GM12878 (cell line): Measurements from ENCODE around the gene RAB36. TPM values are rescaled to one million over a fixed set of nuclear protein-coding genes. Genes with fewer than 3 reads are reported as not detected.

ENCODE experiments used
- ATAC-seq: fragments of 200-7000 bp; cut with Tn5 transposase; 3 replicates; pipeline ENCODE4 v1.9.1; 2020; ENCODE audit warnings: mild to moderate bottlenecking, moderate library complexity
- BruUV-seq: library from RNA; stranded (reverse); fragments of 400-500 nt; replicated peaks from 2 replicates; lab custom pipeline; 2021; lab: Mats Ljungman, UMichigan
- CTCF ChIA-PET: fragments of 300-600 bp; sonication (Branson Sonifier 250); formaldehyde crosslinking; extraction: SDS; loops from one replicate; lab custom pipeline; 2021; ENCODE audit warnings: inconsistent platforms; lab: Yijun Ruan, JAX
- POLR2A ChIA-PET: fragments of 350-600 bp; formaldehyde crosslinking; extraction: SDS; loops from one replicate; lab custom pipeline; 2021; ENCODE audit warnings: inconsistent platforms; lab: Charles Lee
- RAD21 ChIA-PET: fragments of 300-600 bp; sonication (Branson Sonifier 250); formaldehyde crosslinking; loops from one replicate; lab custom pipeline; 2023; ENCODE audit warnings: antibody characterized with exemption; ENCODE audit not compliant: unreplicated experiment; lab: Charles Lee
- SMC1A ChIA-PET: fragments of 300-600 bp; sonication (Branson Sonifier 250); formaldehyde crosslinking; loops from one replicate; lab custom pipeline; 2023; ENCODE audit not compliant: unreplicated experiment, uncharacterized antibody; lab: Charles Lee
- DNase-seq: peaks from one replicate; pipeline ENCODE4 v3.0.0-alpha.2; 2011; ENCODE audit warnings: low read depth, low spot score
- FAIRE-seq: peaks from 3 replicates; lab custom pipeline; 2011; peaks lifted over from hg19 to GRCh38; lab: Jason Lieb, UNC
- H2AFZ ChIP-seq: 2 replicates; pipeline ENCODE4 v1.6.0; 2011; ENCODE audit warnings: low read depth, low read length, control low read depth; ENCODE audit not compliant: control insufficient read depth
- H3K27ac ChIP-seq: 2 replicates; pipeline ENCODE4 v1.5.1; 2011; ENCODE audit warnings: control low read depth; ENCODE audit not compliant: control insufficient read depth, insufficient read depth
- H3K27me3 ChIP-seq, 2 experiments: replicated peaks in 1 of 2; 2 replicates each; pipeline versions ENCODE4 v1.6.0 to v1.6.1; 2011; ENCODE audit warnings: low read length in 1 of 2; ENCODE audit not compliant: control insufficient read depth in 2 of 2, insufficient read depth in 2 of 2
- H3K36me3 ChIP-seq, 2 experiments: 2 replicates each; pipeline ENCODE4 v1.5.1; 2011; ENCODE audit warnings: low read length in 1 of 2; ENCODE audit not compliant: control insufficient read depth in 2 of 2, insufficient read depth in 2 of 2
- H3K4me1 ChIP-seq: 2 replicates; pipeline ENCODE4 v1.6.1; 2011; ENCODE audit warnings: mild to moderate bottlenecking, low read length, moderate library complexity, mixed read lengths; ENCODE audit not compliant: control insufficient read depth, insufficient read depth
- H3K4me2 ChIP-seq: 2 replicates; pipeline ENCODE4 v1.6.0; 2011; ENCODE audit warnings: control low read depth; ENCODE audit not compliant: control insufficient read depth, insufficient read depth
- H3K4me3 ChIP-seq: fragments of 200-600 bp; sonication (generic); 2 replicates; pipeline ENCODE4 v1.5.1; 2016
- H3K79me2 ChIP-seq: 2 replicates; pipeline ENCODE4 v1.6.0; 2011; ENCODE audit warnings: low read length; ENCODE audit not compliant: control insufficient read depth, insufficient read depth
- H3K9ac ChIP-seq: 2 replicates; pipeline ENCODE4 v1.8.0; 2011; ENCODE audit warnings: low read length, control low read depth, mixed read lengths; ENCODE audit not compliant: control insufficient read depth, insufficient read depth
- H3K9me3 ChIP-seq: replicated peaks from 3 replicates; pipeline ENCODE4 v1.5.1; 2011; ENCODE audit warnings: mild to moderate bottlenecking, low read length; ENCODE audit not compliant: control insufficient read depth, insufficient read depth
- H4K20me1 ChIP-seq: 2 replicates; pipeline ENCODE4 v1.6.0; 2011; ENCODE audit not compliant: control insufficient read depth, insufficient read depth
- CHD2 ChIP-seq: IDR thresholded peaks from 2 replicates; pipeline ENCODE4 v1.6.1; 2011; ENCODE audit warnings: low read depth, low read length, improper control_type of control experiment, borderline replicate concordance
- ETV6 ChIP-seq, 2 experiments: fragments of 450-650 bp in 1 of 2; IDR thresholded peaks in 1 of 2; conservative IDR thresholded peaks in 1 of 2; 2 replicates each; pipeline ENCODE4 v1.6.1; 2014; ENCODE audit warnings: antibody characterized with exemption in 1 of 2, borderline replicate concordance in 1 of 2, low read depth in 1 of 2, mild to moderate bottlenecking in 1 of 2, moderate library complexity in 1 of 2
- HDAC2 ChIP-seq: fragments of 200-600 bp; sonication (generic); IDR thresholded peaks from 2 replicates; pipeline ENCODE4 v1.6.1; 2017
- HDGF ChIP-seq: fragments of 450-650 bp; IDR thresholded peaks from 2 replicates; pipeline ENCODE4 v1.6.1; 2016; ENCODE audit warnings: antibody characterized with exemption
- MEF2B ChIP-seq: fragments of 450-650 bp; IDR thresholded peaks from 2 replicates; pipeline ENCODE4 v1.6.1; 2018; ENCODE audit warnings: mild to moderate bottlenecking, moderate library complexity; ENCODE audit not compliant: partially characterized antibody, poor library complexity, severe bottlenecking
- MTA2 ChIP-seq: fragments of 450-650 bp; IDR thresholded peaks from 2 replicates; pipeline ENCODE4 v1.6.1; 2016; ENCODE audit warnings: low read depth, mild to moderate bottlenecking, moderate library complexity
- MYC ChIP-seq: IDR thresholded peaks from 2 replicates; pipeline ENCODE4 v1.6.1; 2011; ENCODE audit warnings: mild to moderate bottlenecking, low read length, moderate library complexity, inconsistent platforms; ENCODE audit not compliant: insufficient read depth, insufficient replicate concordance, insufficient read length, severe bottlenecking
- NFIC ChIP-seq: IDR thresholded peaks from 2 replicates; pipeline ENCODE4 v1.6.1; 2012; ENCODE audit warnings: low read depth, mild to moderate bottlenecking, inconsistent platforms, low read length, moderate library complexity
- PAX5 ChIP-seq: IDR thresholded peaks from 2 replicates; pipeline ENCODE4 v1.6.1; 2011; ENCODE audit warnings: low read depth, low read length, borderline replicate concordance
- RB1 ChIP-seq: fragments of 450-650 bp; formaldehyde crosslinking; IDR thresholded peaks from 2 replicates; pipeline ENCODE4 v1.6.1; 2017; ENCODE audit warnings: mild to moderate bottlenecking, borderline replicate concordance
- RELA ChIP-seq: fragments of 450-650 bp; IDR thresholded peaks from 2 replicates; pipeline ENCODE4 v1.8.0; 2014; ENCODE audit warnings: borderline replicate concordance; ENCODE audit not compliant: partially characterized antibody
- RFX5 ChIP-seq: IDR thresholded peaks from 2 replicates; pipeline ENCODE4 v1.6.1; 2011; ENCODE audit warnings: low read depth, low read length, improper control_type of control experiment
- STAT1 ChIP-seq: fragments of 450-650 bp; conservative IDR thresholded peaks from 2 replicates; pipeline ENCODE4 v1.6.1; 2014; ENCODE audit warnings: antibody characterized with exemption, mild to moderate bottlenecking
- SUPT20H ChIP-seq: IDR thresholded peaks from 2 replicates; pipeline ENCODE4 v1.6.1; 2011; ENCODE audit warnings: low read depth, mild to moderate bottlenecking, low read length, moderate library complexity, borderline replicate concordance; ENCODE audit not compliant: control insufficient read depth
- SUZ12 ChIP-seq: fragments of 200-600 bp; sonication (generic); IDR thresholded peaks from one replicate; pipeline ENCODE4 v1.6.1; 2018; ENCODE audit warnings: antibody characterized with exemption, mild to moderate bottlenecking; ENCODE audit not compliant: unreplicated experiment
- TAF1 ChIP-seq: IDR thresholded peaks from 2 replicates; pipeline ENCODE4 v1.6.1; 2011; ENCODE audit warnings: mild to moderate bottlenecking, low read depth, low read length, borderline replicate concordance
- TCF3 ChIP-seq: IDR thresholded peaks from 2 replicates; pipeline ENCODE4 v1.6.1; 2012; ENCODE audit warnings: low read depth, mild to moderate bottlenecking, low read length, borderline replicate concordance; ENCODE audit not compliant: insufficient read depth
- WGBS: methylation state at CpG from one replicate; pipeline ENCODE4 v1.1.6; 2016; ENCODE audit warnings: low lambda C conversion rate; ENCODE audit not compliant: insufficient replicate concordance, insufficient coverage; ENCODE audit errors: missing lambda C conversion rate; 5-methylcytosine and 5-hydroxymethylcytosine counted together
- in situ Hi-C: fragments of 300-500 bp; cut with MboI; formaldehyde crosslinking; loops from 9 replicates; pipeline ENCODE4 v1.14.3; 2018; ENCODE audit warnings: mixed read lengths
- intact Hi-C: fragments of 100-400 bp; cut with micrococcal nuclease; formaldehyde crosslinking; loops from one replicate; pipeline ENCODE4 v1.14.2; 2022; ENCODE audit not compliant: unreplicated experiment
- polyA plus RNA-seq, 11 experiments: library from polyadenylated mRNA; depleted of rRNA in 4 of 11; unstranded in 6 of 11; stranded (reverse) in 5 of 11; fragments of >200 nt; fragmentation: Nextera tagmentation in 4 of 11; fragmentation: Illumina TruSeq in 1 of 11; extraction: Ambion mirVana in 4 of 11; extraction: Trizol in 1 of 11; gene quantifications; 1 replicate in 1 of 11; 2 replicates in 10 of 11; pipeline versions ENCODE4 v1.2.1 to v1.2.3, GENCODE V29; 2011 to 2016; ENCODE audit warnings: inconsistent platforms in 2 of 11, missing spikeins in 2 of 11, low read depth in 1 of 11
- total RNA-seq, 4 experiments: library from RNA; depleted of rRNA in 3 of 4; stranded (reverse); fragments of >200 nt in 3 of 4; fragmentation: Illumina TruSeq in 1 of 4; extraction: Trizol in 1 of 4; gene quantifications; 2 replicates each; pipeline versions ENCODE4 v1.2.1 to v1.2.3, GENCODE V29; 2013 to 2021
- TF ChIP-seq, protein P1 (sequence below): IDR thresholded peaks from 2 replicates; pipeline ENCODE4 v1.6.1; 2012; ENCODE audit warnings: low read depth, low read length, improper control_type of control experiment
- TF ChIP-seq, protein P2 (sequence below): fragments of 450-650 bp; IDR thresholded peaks from 2 replicates; pipeline ENCODE4 v1.6.1; 2018; ENCODE audit warnings: borderline replicate concordance, mild to moderate bottlenecking; ENCODE audit not compliant: partially characterized antibody

Gene RAB36
- total and polyA plus RNA-seq, 10 of the 15 experiments (the other 5 are each of a cell fraction or from before 2014, with no cell fraction given): 0.31 to 2.7 (median 1.1) TPM

DNA sequence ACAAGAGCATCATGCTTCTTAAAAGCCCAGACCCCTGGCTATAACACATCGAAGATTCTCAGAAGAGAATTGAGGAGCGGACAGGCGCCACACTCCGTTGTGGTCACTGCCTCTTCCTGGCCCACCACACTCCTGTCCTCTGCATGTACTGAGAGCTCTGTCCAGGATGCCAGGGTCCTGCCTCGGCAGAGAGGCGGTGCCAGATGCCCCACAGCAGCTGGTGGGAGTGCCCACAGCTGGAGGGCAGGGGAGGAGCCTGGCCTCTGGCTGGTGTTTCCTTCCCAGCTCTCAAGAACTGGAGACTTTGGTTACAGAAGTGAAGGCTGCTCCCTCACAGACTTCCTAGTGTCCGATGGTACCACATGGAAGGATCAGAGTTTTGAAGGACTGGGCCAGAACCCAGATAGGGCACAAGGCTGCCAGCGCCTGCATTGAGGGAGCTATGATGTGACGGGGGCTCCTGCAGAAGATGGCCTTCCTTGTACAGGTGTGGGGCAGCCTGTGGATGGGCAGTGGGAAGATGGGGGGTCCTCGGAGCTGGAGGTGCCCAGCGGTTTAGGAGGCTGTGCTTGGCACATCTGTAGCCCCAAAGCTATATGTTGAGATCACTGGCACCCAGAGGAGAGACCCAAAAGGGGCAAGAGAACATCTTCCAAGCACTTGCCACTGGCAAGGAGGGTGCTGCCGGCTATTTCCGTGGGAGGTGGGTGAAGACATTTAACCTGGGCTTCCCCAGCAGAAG lies 22.9 kb upstream of the RAB36 start:
- FAIRE-seq (no peak), DNase-seq (no peak), ATAC-seq (no peak)
- in situ Hi-C loops (loop anchor here (5.0 to 10.0 kb wide), 2 partner anchors 270 to 338 kb away; no protein-coding TSS in a partner anchor), intact Hi-C loops (loop anchor here (10.0 kb wide), 3 partner anchors 278 to 348 kb away; no protein-coding TSS in a partner anchor)
- ChIA-PET CTCF (interaction anchor here (0.9 to 13.8 kb wide), 3 partner anchors 9 to 164 kb away, joined by 3 to 211 read pairs (median 4); no protein-coding TSS in a partner anchor), POLR2A (interaction anchor here (0.7 to 1.6 kb wide), 2 partner anchors 110 to 162 kb away, joined by 4 to 6 read pairs; no protein-coding TSS in a partner anchor), SMC1A (interaction anchor here (1.1 to 7.3 kb wide), 5 partner anchors 10 to 312 kb away, joined by 3 to 82 read pairs (median 7); no protein-coding TSS in a partner anchor), RAD21 (interaction anchor here (1.8 to 13.5 kb wide), 2 partner anchors 16 to 164 kb away, joined by 5 to 281 read pairs; no protein-coding TSS in a partner anchor)
- H3K36me3 ChIP-seq: no peaks in the 10 kb centered on the region
- no peaks in the 10 kb centered on the region for H3K79me2 ChIP-seq
- H3K4me3 ChIP-seq: no peak overlapping the region
- H3K4me1 ChIP-seq: no peaks in the 10 kb centered on the region
- BruUV-seq: no TSS peak
- whole genome bisulfite sequencing: 43% methylated on average over 13 of the region's 13 CpGs
- no peaks in the 10 kb centered on the region for H4K20me1 ChIP-seq
- no peak overlapping the region for H3K9ac ChIP-seq
- H3K27ac ChIP-seq: no peak overlapping the region
- H3K9me3 ChIP-seq: no peaks in the 10 kb centered on the region
- H2AFZ ChIP-seq: no peak overlapping the region
- H3K27me3 ChIP-seq: no peaks in the 10 kb centered on the region
- no peak for TF ChIP-seq SUPT20H
- no peak for TF ChIP-seq MEF2B
- no peak for TF ChIP-seq RB1
- no peak for TF ChIP-seq TAF1
- no peak for TF ChIP-seq MYC
- TF ChIP-seq, protein P1, sequence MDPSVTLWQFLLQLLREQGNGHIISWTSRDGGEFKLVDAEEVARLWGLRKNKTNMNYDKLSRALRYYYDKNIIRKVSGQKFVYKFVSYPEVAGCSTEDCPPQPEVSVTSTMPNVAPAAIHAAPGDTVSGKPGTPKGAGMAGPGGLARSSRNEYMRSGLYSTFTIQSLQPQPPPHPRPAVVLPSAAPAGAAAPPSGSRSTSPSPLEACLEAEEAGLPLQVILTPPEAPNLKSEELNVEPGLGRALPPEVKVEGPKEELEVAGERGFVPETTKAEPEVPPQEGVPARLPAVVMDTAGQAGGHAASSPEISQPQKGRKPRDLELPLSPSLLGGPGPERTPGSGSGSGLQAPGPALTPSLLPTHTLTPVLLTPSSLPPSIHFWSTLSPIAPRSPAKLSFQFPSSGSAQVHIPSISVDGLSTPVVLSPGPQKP: no peak
- TF ChIP-seq MTA2: no peak
- TF ChIP-seq RELA: no peak
- no peak for TF ChIP-seq HDAC2
- TF ChIP-seq ETV6 (conservative IDR thresholded peaks at IDR 0.05 in 1 of 2, IDR thresholded peaks at IDR 0.05 in 1 of 2; ENCODE audit: borderline replicate concordance in 1 of 2, low read depth in 1 of 2): no peak
- TF ChIP-seq RFX5: no peak
- no peak for TF ChIP-seq STAT1
- no peak for TF ChIP-seq TCF3
- no peak for TF ChIP-seq PAX5
- TF ChIP-seq, protein P2, sequence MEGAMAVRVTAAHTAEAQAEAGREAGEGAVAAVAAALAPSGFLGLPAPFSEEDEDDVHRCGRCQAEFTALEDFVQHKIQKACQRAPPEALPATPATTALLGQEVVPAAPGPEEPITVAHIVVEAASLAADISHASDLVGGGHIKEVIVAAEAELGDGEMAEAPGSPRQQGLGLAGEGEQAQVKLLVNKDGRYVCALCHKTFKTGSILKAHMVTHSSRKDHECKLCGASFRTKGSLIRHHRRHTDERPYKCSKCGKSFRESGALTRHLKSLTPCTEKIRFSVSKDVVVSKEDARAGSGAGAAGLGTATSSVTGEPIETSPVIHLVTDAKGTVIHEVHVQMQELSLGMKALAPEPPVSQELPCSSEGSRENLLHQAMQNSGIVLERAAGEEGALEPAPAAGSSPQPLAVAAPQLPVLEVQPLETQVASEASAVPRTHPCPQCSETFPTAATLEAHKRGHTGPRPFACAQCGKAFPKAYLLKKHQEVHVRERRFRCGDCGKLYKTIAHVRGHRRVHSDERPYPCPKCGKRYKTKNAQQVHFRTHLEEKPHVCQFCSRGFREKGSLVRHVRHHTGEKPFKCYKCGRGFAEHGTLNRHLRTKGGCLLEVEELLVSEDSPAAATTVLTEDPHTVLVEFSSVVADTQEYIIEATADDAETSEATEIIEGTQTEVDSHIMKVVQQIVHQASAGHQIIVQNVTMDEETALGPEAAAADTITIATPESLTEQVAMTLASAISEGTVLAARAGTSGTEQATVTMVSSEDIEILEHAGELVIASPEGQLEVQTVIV: no peak
- TF ChIP-seq HDGF: no peak
- TF ChIP-seq SUZ12: no peak
- no peak for TF ChIP-seq NFIC
- no peak for TF ChIP-seq CHD2
- H3K4me2 ChIP-seq: no peak overlapping the region
